GM23338 (cell line): ENCODE data around the gene BPIFB6. TPM values are rescaled to one million over a fixed set of nuclear protein-coding genes. Genes with fewer than 3 reads are reported as not detected.

Source experiments
- ATAC-seq: fragments of 200-7000 bp; cut with Tn5 transposase; 3 replicates; pipeline ENCODE4 v1.9.1; 2020
- DNase-seq: peaks from one replicate; pipeline ENCODE4 v3.0.0-alpha.2; 2015; ENCODE audit warnings: low spot score
- H2AFZ ChIP-seq: fragments of 200-600 bp; sonication (generic); 2 replicates; pipeline ENCODE4 v1.8.0; 2016; ENCODE audit warnings: antibody characterized with exemption, mild to moderate bottlenecking, moderate library complexity
- H3F3A ChIP-seq: fragments of 200-600 bp; sonication (generic); replicated peaks from 2 replicates; pipeline ENCODE4 v1.8.0; 2017; ENCODE audit warnings: antibody characterized with exemption, mixed run types, low read depth
- H3K27ac ChIP-seq: fragments of 200-600 bp; sonication (generic); 2 replicates; pipeline ENCODE4 v1.6.1; 2016; ENCODE audit warnings: low read depth
- H3K27me3 ChIP-seq: fragments of 200-600 bp; sonication (generic); 2 replicates; pipeline ENCODE4 v1.8.0; 2016; ENCODE audit warnings: mild to moderate bottlenecking, mixed run types, moderate library complexity; ENCODE audit not compliant: insufficient read depth
- H3K36me3 ChIP-seq: fragments of 200-600 bp; sonication (generic); 2 replicates; pipeline ENCODE4 v1.8.0; 2016; ENCODE audit warnings: mild to moderate bottlenecking; ENCODE audit not compliant: insufficient read depth
- H3K4me1 ChIP-seq: fragments of 200-600 bp; sonication (generic); 2 replicates; pipeline ENCODE4 v1.8.0; 2016; ENCODE audit warnings: mild to moderate bottlenecking, moderate library complexity; ENCODE audit not compliant: insufficient read depth
- H3K4me2 ChIP-seq: fragments of 200-600 bp; sonication (generic); 2 replicates; pipeline ENCODE4 v1.7.1; 2017; ENCODE audit warnings: mixed run types
- H3K4me3 ChIP-seq: fragments of 200-600 bp; sonication (generic); 2 replicates; pipeline ENCODE4 v1.6.1; 2016; ENCODE audit warnings: mixed run types
- H3K79me2 ChIP-seq: fragments of 200-600 bp; sonication (generic); replicated peaks from 2 replicates; pipeline ENCODE4 v1.8.0; 2017; ENCODE audit warnings: mild to moderate bottlenecking; ENCODE audit not compliant: insufficient read depth
- H3K9me2 ChIP-seq: fragments of 200-600 bp; sonication (generic); 2 replicates; pipeline ENCODE4 v1.8.0; 2017; ENCODE audit not compliant: insufficient read depth
- H4K20me1 ChIP-seq: fragments of 200-600 bp; sonication (generic); replicated peaks from 2 replicates; pipeline ENCODE4 v1.8.0; 2017; ENCODE audit warnings: mild to moderate bottlenecking; ENCODE audit not compliant: insufficient read depth
- H3K27ac Mint-ChIP-seq: 2 replicates; pipeline ENCODE4 v1.8.0; 2020; ENCODE audit warnings: inconsistent platforms, mild to moderate bottlenecking, moderate library complexity, mixed read lengths
- H3K27me3 Mint-ChIP-seq: 3 replicates; pipeline ENCODE4 v1.8.0; 2022; ENCODE audit warnings: low read depth, mild to moderate bottlenecking, moderate library complexity, mixed read lengths, inconsistent platforms; ENCODE audit not compliant: insufficient read depth, poor library complexity
- H3K36me3 Mint-ChIP-seq: 3 replicates; pipeline ENCODE4 v1.8.0; 2021; ENCODE audit warnings: low read depth, mild to moderate bottlenecking, inconsistent platforms, moderate library complexity, mixed read lengths
- H3K4me1 Mint-ChIP-seq: 3 replicates; pipeline ENCODE4 v1.8.0; 2020; ENCODE audit warnings: mild to moderate bottlenecking, inconsistent platforms, mixed read lengths
- H3K4me3 Mint-ChIP-seq: 3 replicates; pipeline ENCODE4 v1.8.0; 2021; ENCODE audit warnings: moderate library complexity, mild to moderate bottlenecking, inconsistent platforms, mixed read lengths
- H3K9me3 Mint-ChIP-seq: 3 replicates; pipeline ENCODE4 v1.8.0; 2020; ENCODE audit warnings: moderate library complexity, mild to moderate bottlenecking, inconsistent platforms, mixed read lengths
- CREB1 ChIP-seq: fragments of 250-450 bp; sonication (Bioruptor Pico); IDR thresholded peaks from 2 replicates; pipeline ENCODE4 v1.5.0; 2020; ENCODE audit warnings: low read depth, mild to moderate bottlenecking, moderate library complexity
- CTCF ChIP-seq, 2 experiments: fragments of 200-600 bp in 1 of 2; sonication (generic) in 1 of 2; conservative IDR thresholded peaks; 2 replicates each; pipeline versions ENCODE4 v1.5.1 to v1.6.1; 2016 to 2017; ENCODE audit warnings: antibody characterized with exemption in 2 of 2, low read depth in 2 of 2, mild to moderate bottlenecking in 2 of 2, moderate library complexity in 1 of 2
- ETS1 ChIP-seq: IDR thresholded peaks from 2 replicates; pipeline ENCODE4 v1.6.1; 2016; ENCODE audit warnings: antibody characterized with exemption
- EZH2 ChIP-seq: fragments of 200-600 bp; sonication (generic); IDR thresholded peaks from one replicate; pipeline ENCODE4 v1.8.0; 2017; ENCODE audit warnings: antibody characterized with exemption, mild to moderate bottlenecking, low read depth; ENCODE audit not compliant: unreplicated experiment
- EZH2phosphoT487 ChIP-seq: fragments of 200-600 bp; sonication (generic); IDR thresholded peaks from one replicate; pipeline ENCODE4 v1.8.1; 2018; ENCODE audit warnings: antibody characterized with exemption; ENCODE audit not compliant: unreplicated experiment
- JUNB ChIP-seq: IDR thresholded peaks from one replicate; pipeline ENCODE4 v1.6.1; 2016; ENCODE audit warnings: antibody characterized with exemption; ENCODE audit not compliant: unreplicated experiment
- NANOG ChIP-seq: IDR thresholded peaks from 2 replicates; pipeline ENCODE4 v1.6.1; 2016; ENCODE audit warnings: antibody characterized with exemption, borderline replicate concordance
- POLR2AphosphoS5 ChIP-seq: IDR thresholded peaks from 2 replicates; pipeline ENCODE4 v1.6.1; 2016; ENCODE audit warnings: antibody characterized with exemption, low read depth
- REST ChIP-seq: IDR thresholded peaks from one replicate; pipeline ENCODE4 v1.6.1; 2018; ENCODE audit warnings: antibody characterized with exemption; ENCODE audit not compliant: unreplicated experiment
- STAT1 ChIP-seq: IDR thresholded peaks from one replicate; pipeline ENCODE4 v1.6.1; 2016; ENCODE audit warnings: antibody characterized with exemption; ENCODE audit not compliant: unreplicated experiment
- ZNF114 ChIP-seq: fragments of 250-450 bp; sonication (Bioruptor Pico); IDR thresholded peaks from 2 replicates; pipeline ENCODE4 v1.5.0; 2020; ENCODE audit warnings: mild to moderate bottlenecking, moderate library complexity
- ZNF331 ChIP-seq: fragments of 250-450 bp; sonication (Bioruptor Pico); IDR thresholded peaks from 2 replicates; pipeline ENCODE4 v1.5.0; 2020; ENCODE audit warnings: low read depth, mild to moderate bottlenecking, moderate library complexity
- ZNF462 ChIP-seq: fragments of 250-450 bp; sonication (Bioruptor Pico); IDR thresholded peaks from 2 replicates; pipeline ENCODE4 v1.5.0; 2020; ENCODE audit warnings: mild to moderate bottlenecking, moderate library complexity
- polyA plus RNA-seq: library from polyadenylated mRNA; unstranded; fragments of >200 nt; fragmentation: Nextera tagmentation; extraction: Ambion mirVana; gene quantifications from 2 replicates; pipeline ENCODE4 v1.2.1, GENCODE V29; 2016
- total RNA-seq: library from RNA; depleted of rRNA; stranded (reverse); fragments of >200 nt; shearing (Covaris generic); gene quantifications from 2 replicates; pipeline ENCODE4 v1.2.3, GENCODE V29; 2014

The BPIFB6 gene
- total and polyA plus RNA-seq, 2 experiments from 2014 or later = not detected

- Mint-ChIP-seq H3K4me3 (no peak overlapping the region), H3K4me1 (peaks cover 14% of the 10 kb centered on the region), H3K36me3 (no peaks in the 10 kb centered on the region), H3K27me3 (peaks cover 16% of the 10 kb centered on the region), H3K9me3 (no peaks in the 10 kb centered on the region), H3K27ac (no peak overlapping the region)
- Histone ChIP-seq H3F3A (no peaks in the 10 kb centered on the region), H4K20me1 (no peaks in the 10 kb centered on the region), H3K4me3 (no peak overlapping the region), H3K27ac (no peak overlapping the region), H3K27me3 (no peaks in the 10 kb centered on the region), H3K4me1 (no peaks in the 10 kb centered on the region), H2AFZ (no peak overlapping the region), H3K36me3 (no peaks in the 10 kb centered on the region), H3K79me2 (no peaks in the 10 kb centered on the region), H3K9me2 (no peaks in the 10 kb centered on the region), H3K4me2 (no peak overlapping the region)
- no peak for DNase-seq
- no peak for ATAC-seq
- TF ChIP-seq REST = no peak
- TF ChIP-seq ZNF114 (CRISPR knock-in tag) = no peak
- TF ChIP-seq CTCF (conservative IDR thresholded peaks at IDR 0.05; ENCODE audit: low read depth in 2 of 2) = no peak
- no peak for TF ChIP-seq EZH2phosphoT487
- no peak for TF ChIP-seq EZH2
- TF ChIP-seq JUNB = no peak
- TF ChIP-seq POLR2AphosphoS5 = no peak
- TF ChIP-seq ZNF462 (CRISPR knock-in tag) = no peak
- TF ChIP-seq NANOG = no peak
- TF ChIP-seq CREB1 (CRISPR knock-in tag) = no peak
- TF ChIP-seq STAT1 = no peak
- no peak for TF ChIP-seq ETS1
- no peak for TF ChIP-seq ZNF331 (CRISPR knock-in tag)
Measured at GRCh38 chr20:33010674-33011449, 20.6 kb upstream of the BPIFB6 start.
